MM.1S (cell line): ENCODE data around the gene HPCAL1.

Experiments used
- EZH2 ChIP-seq: fragments of 300-600 bp; sonication (generic); optimal IDR thresholded peaks from 2 replicates; pipeline ENCODE3; 2017; ENCODE audit warnings: low read depth, mild to moderate bottlenecking, antibody characterized with exemption, low read length, mixed read lengths
- EZH2phosphoT487 ChIP-seq: fragments of 300-600 bp; sonication (generic); IDR thresholded peaks from 2 replicates; pipeline ENCODE4 v1.6.1; 2018; ENCODE audit warnings: antibody characterized with exemption, low read length
- TF ChIP-seq, protein P1 (sequence below): fragments of 300-600 bp; sonication (generic); IDR thresholded peaks from 2 replicates; pipeline ENCODE4 v1.5.1; 2016; ENCODE audit warnings: antibody characterized with exemption, low read length, mixed read lengths

DNA sequence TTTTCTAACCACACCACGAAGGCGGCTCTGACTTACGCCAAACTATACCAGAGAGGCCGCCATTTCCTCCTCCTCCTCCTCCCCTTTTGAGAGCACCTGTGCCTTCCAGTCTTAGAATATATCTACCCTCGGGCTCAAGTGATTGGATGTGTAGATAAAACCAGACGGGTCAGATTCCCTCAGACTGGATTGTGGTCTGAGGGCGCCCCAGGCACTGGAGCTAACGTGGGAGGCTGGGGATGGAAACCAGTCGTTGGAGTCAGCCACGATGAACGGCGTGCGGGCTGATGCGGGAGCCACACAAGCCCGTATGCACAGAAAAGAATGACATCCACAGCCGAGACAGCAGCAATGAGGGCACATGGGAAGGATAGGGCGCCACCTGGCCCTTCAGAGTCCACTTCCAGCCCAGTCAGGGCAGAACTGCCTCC lies 157.7 kb downstream of the HPCAL1 start:
- TF ChIP-seq, protein P1, sequence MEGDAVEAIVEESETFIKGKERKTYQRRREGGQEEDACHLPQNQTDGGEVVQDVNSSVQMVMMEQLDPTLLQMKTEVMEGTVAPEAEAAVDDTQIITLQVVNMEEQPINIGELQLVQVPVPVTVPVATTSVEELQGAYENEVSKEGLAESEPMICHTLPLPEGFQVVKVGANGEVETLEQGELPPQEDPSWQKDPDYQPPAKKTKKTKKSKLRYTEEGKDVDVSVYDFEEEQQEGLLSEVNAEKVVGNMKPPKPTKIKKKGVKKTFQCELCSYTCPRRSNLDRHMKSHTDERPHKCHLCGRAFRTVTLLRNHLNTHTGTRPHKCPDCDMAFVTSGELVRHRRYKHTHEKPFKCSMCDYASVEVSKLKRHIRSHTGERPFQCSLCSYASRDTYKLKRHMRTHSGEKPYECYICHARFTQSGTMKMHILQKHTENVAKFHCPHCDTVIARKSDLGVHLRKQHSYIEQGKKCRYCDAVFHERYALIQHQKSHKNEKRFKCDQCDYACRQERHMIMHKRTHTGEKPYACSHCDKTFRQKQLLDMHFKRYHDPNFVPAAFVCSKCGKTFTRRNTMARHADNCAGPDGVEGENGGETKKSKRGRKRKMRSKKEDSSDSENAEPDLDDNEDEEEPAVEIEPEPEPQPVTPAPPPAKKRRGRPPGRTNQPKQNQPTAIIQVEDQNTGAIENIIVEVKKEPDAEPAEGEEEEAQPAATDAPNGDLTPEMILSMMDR, result no peak
- TF ChIP-seq EZH2, result no peak
- TF ChIP-seq EZH2phosphoT487, result no peak
